ENCODE results near the gene ERBB2. TPM values are rescaled to one million over a fixed set of nuclear protein-coding genes. Genes with fewer than 3 reads are reported as not detected.

The ERBB2 gene
- total and polyA plus RNA-seq, 2 of the 4 experiments (the other 2 are of a cell fraction), result 28.7 to 33.3 TPM

GRCh38 chr17:39726617-39727016 lies 26.8 kb downstream of the ERBB2 start:
- Histone ChIP-seq H2BK15ac (ENCODE audit: low read depth, low read length) (no peak overlapping the region), H2AK9ac (replicated peaks; ENCODE audit: low read depth, low read length, poor library complexity) (no peak overlapping the region), H4K20me1 (ENCODE audit: insufficient read depth, low read length) (no peaks in the 10 kb centered on the region; the same call in 1 of the 2 replicates), H4K91ac (ENCODE audit: insufficient read depth, low read depth, low read length) (no peak overlapping the region), H2BK5ac (ENCODE audit: low read depth, low read length, poor library complexity, severe bottlenecking) (no peak overlapping the region), H3K27ac (ENCODE audit: insufficient read depth, low read length) (no peak overlapping the region), H3K4me3 (ENCODE audit: insufficient read depth, low read depth, low read length) (no peak overlapping the region), H3K36me3 (ENCODE audit: control insufficient read depth, insufficient read depth, low read length) (peaks cover 52% of the 10 kb centered on the region), H3K23ac (ENCODE audit: low read depth, low read length) (no peak overlapping the region), H4K5ac (ENCODE audit: low read depth, low read length) (no peak overlapping the region), H3K27me3 (ENCODE audit: control insufficient read depth, insufficient read depth, low read length) (no peaks in the 10 kb centered on the region), H3K56ac (ENCODE audit: extremely low read depth, insufficient read depth, low read length) (no peak overlapping the region), H2AK5ac (ENCODE audit: low read depth, low read length) (no peak overlapping the region), H3K9me1 (ENCODE audit: insufficient read depth, low read length) (peaks cover 13% of the 10 kb centered on the region), H3K9me3 (ENCODE audit: control insufficient read depth, insufficient read depth, low read length) (no peaks in the 10 kb centered on the region), H3K4me2 (ENCODE audit: low read depth, low read length) (no peak overlapping the region), H3K14ac (replicated peaks; ENCODE audit: low read depth, low read length) (no peak overlapping the region), H3K4me1 (ENCODE audit: control insufficient read depth, insufficient read depth, low read length) (peaks cover 5% of the 10 kb centered on the region; the same call in 1 of the 2 replicates), H3K79me1 (ENCODE audit: low read depth in 1 of 2, low read length in 2 of 2) (peaks cover 9 to 17% of the 10 kb centered on the region in 2 experiments), H3K18ac (ENCODE audit: low read depth, low read length) (no peak overlapping the region), H2AFZ (replicated peaks; ENCODE audit: low read length, poor library complexity) (no peak overlapping the region), H3K4ac (ENCODE audit: low read depth, low read length) (no peak overlapping the region), H2BK20ac (ENCODE audit: low read depth, low read length) (no peak overlapping the region), H2BK120ac (ENCODE audit: low read depth, low read length) (no peak overlapping the region), H3K9ac (ENCODE audit: low read depth, low read length) (no peak overlapping the region), H4K8ac (ENCODE audit: low read depth in 2 of 2, low read length in 2 of 2) (no peak overlapping the region)
- intact Hi-C loops (cut with micrococcal nuclease) (no loop called here), dilution Hi-C loops (cut with HindIII; ENCODE audit: low sequenced_read_pairs, unreplicated experiment) (no loop called here), in situ Hi-C loops (cut with MboI; ENCODE audit: low sequenced_read_pairs) (no loop called here)
- WGBS, 2 experiments (ENCODE audit: extremely low coverage in 2 of 2, insufficient read length in 1 of 2), result 100% methylated on average over 2 of the region's 9 CpGs; no CpG with 5 or more reads in 1 of the 2 experiments
- BruUV-seq (replicated peaks), result no TSS peak
- ATAC-seq (ENCODE audit: low read depth) (no peak), DNase-seq (no peak)
- ChIA-PET POLR2A (ENCODE audit: unreplicated experiment) (no interaction called here), CTCF (no interaction called here)
- TF ChIP-seq CEBPB (IDR thresholded peaks at IDR 0.05; ENCODE audit: low read depth, low read length), result no peak
- TF ChIP-seq USF2 (IDR thresholded peaks at IDR 0.05; ENCODE audit: low read depth, low read length), result no peak
- TF ChIP-seq POLR2A (IDR thresholded peaks at IDR 0.05; ENCODE audit: low read depth, low read length), result no peak
- TF ChIP-seq CHD1 (IDR thresholded peaks at IDR 0.05; ENCODE audit: low read depth, low read length), result no peak
- no peak for TF ChIP-seq BHLHE40 (IDR thresholded peaks at IDR 0.05; ENCODE audit: low read depth, low read length)
- no peak for TF ChIP-seq RAD21 (IDR thresholded peaks at IDR 0.05; ENCODE audit: low read length)
- no peak for TF ChIP-seq MAFK (IDR thresholded peaks at IDR 0.05; ENCODE audit: low read depth, low read length)
- TF ChIP-seq SMC3 (IDR thresholded peaks at IDR 0.05; ENCODE audit: low read depth, low read length), result no peak

All from IMR-90 (cell line).